ENCODE results near the gene PTPN13. TPM values are rescaled to one million over a fixed set of nuclear protein-coding genes. Genes with fewer than 3 reads are reported as not detected.

Gene PTPN13
- total and polyA plus RNA-seq, 4 donors, result 0.36 to 3.2 (median 1.2) TPM

DNA sequence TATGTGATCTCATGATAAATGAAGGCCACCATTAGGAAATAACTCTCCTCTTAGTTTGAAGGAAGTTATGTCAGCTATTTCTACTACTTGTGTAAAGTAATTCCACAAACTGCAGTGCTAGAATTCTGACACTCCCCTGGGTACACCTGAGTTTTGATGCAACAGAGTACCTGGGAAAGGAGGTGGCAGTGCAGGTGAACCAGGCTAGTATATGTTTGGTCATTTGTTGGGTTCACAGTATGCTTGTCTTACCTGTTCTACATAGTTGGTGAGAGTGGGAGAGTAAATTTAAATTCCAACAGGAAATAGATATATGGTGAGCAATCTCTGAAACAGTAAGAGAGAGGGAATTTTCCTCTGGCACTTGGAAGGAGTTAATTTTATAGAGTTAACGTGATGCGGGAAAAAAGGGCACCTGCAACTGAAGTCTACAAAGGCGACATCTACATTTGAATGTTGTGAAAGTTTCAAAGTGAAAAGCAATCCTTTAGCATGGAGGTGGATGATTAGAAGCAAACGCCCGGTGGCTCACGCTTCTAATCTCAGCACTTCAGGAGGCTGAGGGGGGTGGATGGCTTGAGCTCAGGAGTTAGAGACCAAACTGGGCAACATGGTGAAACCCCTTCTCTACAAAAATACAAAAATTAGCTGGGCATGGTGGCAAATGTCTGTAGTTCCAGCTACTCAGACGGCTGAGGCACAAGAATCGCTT, 263.4 kb downstream of the PTPN13 start:
- H3K27me3 ChIP-seq (ENCODE audit: control insufficient read depth in 4 of 4, insufficient read depth in 4 of 4, low read length in 3 of 4), result no peaks in the 10 kb centered on the region
- H3K9me3 ChIP-seq (ENCODE audit: control insufficient read depth in 4 of 4, low read length in 3 of 4), result no peaks in the 10 kb centered on the region
- no peak overlapping the region for H3K27ac ChIP-seq (ENCODE audit: low read depth in 1 of 2, low read length in 2 of 2)
- H3K36me3 ChIP-seq (ENCODE audit: control insufficient read depth in 4 of 4, insufficient read depth in 3 of 4, low read depth in 1 of 4, low read length in 3 of 4), result no peaks in the 10 kb centered on the region
- TF ChIP-seq TAF1 (conservative IDR thresholded peaks at IDR 0.05) (no peak), RXRA (IDR thresholded peaks at IDR 0.05) (no peak), SP1 (IDR thresholded peaks at IDR 0.05) (no peak), RAD21 (IDR thresholded peaks at IDR 0.05) (no peak), HNF4A (conservative IDR thresholded peaks at IDR 0.05) (no peak), GABPA (IDR thresholded peaks at IDR 0.05 in 1 of 2, conservative IDR thresholded peaks at IDR 0.05 in 1 of 2) (no peak), YY1 (IDR thresholded peaks at IDR 0.05) (no peak), FOXA1 (IDR thresholded peaks at IDR 0.05) (no peak), FOXA2 (IDR thresholded peaks at IDR 0.05) (no peak), JUND (IDR thresholded peaks at IDR 0.05) (no peak), HNF4G (IDR thresholded peaks at IDR 0.05) (no peak), NR2F2 (IDR thresholded peaks at IDR 0.05) (no peak), EGR1 (IDR thresholded peaks at IDR 0.05; ENCODE audit: low read depth in 2 of 2) (no peak)
- TF ChIP-seq, protein P1, sequence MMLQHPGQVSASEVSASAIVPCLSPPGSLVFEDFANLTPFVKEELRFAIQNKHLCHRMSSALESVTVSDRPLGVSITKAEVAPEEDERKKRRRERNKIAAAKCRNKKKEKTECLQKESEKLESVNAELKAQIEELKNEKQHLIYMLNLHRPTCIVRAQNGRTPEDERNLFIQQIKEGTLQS (IDR thresholded peaks at IDR 0.05), result no peak
- TF ChIP-seq, protein P2, sequence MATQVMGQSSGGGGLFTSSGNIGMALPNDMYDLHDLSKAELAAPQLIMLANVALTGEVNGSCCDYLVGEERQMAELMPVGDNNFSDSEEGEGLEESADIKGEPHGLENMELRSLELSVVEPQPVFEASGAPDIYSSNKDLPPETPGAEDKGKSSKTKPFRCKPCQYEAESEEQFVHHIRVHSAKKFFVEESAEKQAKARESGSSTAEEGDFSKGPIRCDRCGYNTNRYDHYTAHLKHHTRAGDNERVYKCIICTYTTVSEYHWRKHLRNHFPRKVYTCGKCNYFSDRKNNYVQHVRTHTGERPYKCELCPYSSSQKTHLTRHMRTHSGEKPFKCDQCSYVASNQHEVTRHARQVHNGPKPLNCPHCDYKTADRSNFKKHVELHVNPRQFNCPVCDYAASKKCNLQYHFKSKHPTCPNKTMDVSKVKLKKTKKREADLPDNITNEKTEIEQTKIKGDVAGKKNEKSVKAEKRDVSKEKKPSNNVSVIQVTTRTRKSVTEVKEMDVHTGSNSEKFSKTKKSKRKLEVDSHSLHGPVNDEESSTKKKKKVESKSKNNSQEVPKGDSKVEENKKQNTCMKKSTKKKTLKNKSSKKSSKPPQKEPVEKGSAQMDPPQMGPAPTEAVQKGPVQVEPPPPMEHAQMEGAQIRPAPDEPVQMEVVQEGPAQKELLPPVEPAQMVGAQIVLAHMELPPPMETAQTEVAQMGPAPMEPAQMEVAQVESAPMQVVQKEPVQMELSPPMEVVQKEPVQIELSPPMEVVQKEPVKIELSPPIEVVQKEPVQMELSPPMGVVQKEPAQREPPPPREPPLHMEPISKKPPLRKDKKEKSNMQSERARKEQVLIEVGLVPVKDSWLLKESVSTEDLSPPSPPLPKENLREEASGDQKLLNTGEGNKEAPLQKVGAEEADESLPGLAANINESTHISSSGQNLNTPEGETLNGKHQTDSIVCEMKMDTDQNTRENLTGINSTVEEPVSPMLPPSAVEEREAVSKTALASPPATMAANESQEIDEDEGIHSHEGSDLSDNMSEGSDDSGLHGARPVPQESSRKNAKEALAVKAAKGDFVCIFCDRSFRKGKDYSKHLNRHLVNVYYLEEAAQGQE (IDR thresholded peaks at IDR 0.05), result no peak
- TF ChIP-seq, protein P3, sequence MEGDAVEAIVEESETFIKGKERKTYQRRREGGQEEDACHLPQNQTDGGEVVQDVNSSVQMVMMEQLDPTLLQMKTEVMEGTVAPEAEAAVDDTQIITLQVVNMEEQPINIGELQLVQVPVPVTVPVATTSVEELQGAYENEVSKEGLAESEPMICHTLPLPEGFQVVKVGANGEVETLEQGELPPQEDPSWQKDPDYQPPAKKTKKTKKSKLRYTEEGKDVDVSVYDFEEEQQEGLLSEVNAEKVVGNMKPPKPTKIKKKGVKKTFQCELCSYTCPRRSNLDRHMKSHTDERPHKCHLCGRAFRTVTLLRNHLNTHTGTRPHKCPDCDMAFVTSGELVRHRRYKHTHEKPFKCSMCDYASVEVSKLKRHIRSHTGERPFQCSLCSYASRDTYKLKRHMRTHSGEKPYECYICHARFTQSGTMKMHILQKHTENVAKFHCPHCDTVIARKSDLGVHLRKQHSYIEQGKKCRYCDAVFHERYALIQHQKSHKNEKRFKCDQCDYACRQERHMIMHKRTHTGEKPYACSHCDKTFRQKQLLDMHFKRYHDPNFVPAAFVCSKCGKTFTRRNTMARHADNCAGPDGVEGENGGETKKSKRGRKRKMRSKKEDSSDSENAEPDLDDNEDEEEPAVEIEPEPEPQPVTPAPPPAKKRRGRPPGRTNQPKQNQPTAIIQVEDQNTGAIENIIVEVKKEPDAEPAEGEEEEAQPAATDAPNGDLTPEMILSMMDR (IDR thresholded peaks at IDR 0.05; ENCODE audit: low read depth, low read length, missing input control), result no peak
- TF ChIP-seq, protein P4, sequence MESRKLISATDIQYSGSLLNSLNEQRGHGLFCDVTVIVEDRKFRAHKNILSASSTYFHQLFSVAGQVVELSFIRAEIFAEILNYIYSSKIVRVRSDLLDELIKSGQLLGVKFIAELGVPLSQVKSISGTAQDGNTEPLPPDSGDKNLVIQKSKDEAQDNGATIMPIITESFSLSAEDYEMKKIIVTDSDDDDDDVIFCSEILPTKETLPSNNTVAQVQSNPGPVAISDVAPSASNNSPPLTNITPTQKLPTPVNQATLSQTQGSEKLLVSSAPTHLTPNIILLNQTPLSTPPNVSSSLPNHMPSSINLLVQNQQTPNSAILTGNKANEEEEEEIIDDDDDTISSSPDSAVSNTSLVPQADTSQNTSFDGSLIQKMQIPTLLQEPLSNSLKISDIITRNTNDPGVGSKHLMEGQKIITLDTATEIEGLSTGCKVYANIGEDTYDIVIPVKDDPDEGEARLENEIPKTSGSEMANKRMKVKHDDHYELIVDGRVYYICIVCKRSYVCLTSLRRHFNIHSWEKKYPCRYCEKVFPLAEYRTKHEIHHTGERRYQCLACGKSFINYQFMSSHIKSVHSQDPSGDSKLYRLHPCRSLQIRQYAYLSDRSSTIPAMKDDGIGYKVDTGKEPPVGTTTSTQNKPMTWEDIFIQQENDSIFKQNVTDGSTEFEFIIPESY (IDR thresholded peaks at IDR 0.05), result no peak
- TF ChIP-seq, protein P5, sequence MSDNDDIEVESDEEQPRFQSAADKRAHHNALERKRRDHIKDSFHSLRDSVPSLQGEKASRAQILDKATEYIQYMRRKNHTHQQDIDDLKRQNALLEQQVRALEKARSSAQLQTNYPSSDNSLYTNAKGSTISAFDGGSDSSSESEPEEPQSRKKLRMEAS (IDR thresholded peaks at IDR 0.05), result no peak
- H3K4me3 ChIP-seq (ENCODE audit: low read depth in 1 of 3, low read length in 3 of 3), result no peak overlapping the region
- H3K9ac ChIP-seq (ENCODE audit: low read depth in 1 of 2, low read length in 2 of 2), result no peak overlapping the region
- H3K4me1 ChIP-seq (ENCODE audit: control insufficient read depth in 4 of 4, insufficient read depth in 4 of 4, low read length in 3 of 4), result no peaks in the 10 kb centered on the region
- WGBS, result 95% methylated on average over 8 of the region's 8 CpGs
- DNase-seq (ENCODE audit: low spot score), result no peak

Other genes starting within 250 kb of the PTPN13 start
- 1 to 10 TPM; 2.4 to 3.6 TPM for gene MAPK10, start 234.3 kb upstream of the PTPN13 start, total RNA-seq
- gene MAPK10, start 234.3 kb upstream of the PTPN13 start, polyA plus RNA-seq, result 1 to 10 TPM in 1 of 2 donors, under 1 TPM in 1; 0.82 to 2.3 TPM

Measured in liver (tissue), 9 donors.